ENCODE measurements around the gene HDAC4.

HDAC4 gene

DNA sequence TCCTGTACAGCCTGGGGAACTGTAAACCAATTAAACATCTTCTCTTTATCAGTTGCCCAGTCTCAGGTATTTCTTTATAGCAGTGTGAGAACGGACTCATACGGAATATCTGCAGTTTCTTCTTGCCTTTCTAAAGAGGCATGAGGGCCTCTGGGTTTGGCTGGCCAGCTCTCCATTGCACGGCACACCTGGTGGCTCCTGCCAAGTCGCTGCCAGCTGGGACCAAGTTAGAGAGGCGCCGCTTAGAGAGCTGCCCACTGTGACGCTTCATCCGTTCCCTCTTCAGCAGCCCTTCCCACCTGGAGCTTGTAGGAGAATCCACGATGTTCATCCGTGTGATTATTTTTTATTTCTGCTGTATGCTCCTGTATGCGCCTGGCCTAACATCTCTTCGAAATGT is 357.5 kb downstream of the HDAC4 start:
- Histone ChIP-seq H3K9me2 (ENCODE audit: low read depth, low read length) (no peaks in the 10 kb centered on the region), H3K4me1 (ENCODE audit: insufficient read depth, low read length, severe bottlenecking) (no peaks in the 10 kb centered on the region)

DNA sequence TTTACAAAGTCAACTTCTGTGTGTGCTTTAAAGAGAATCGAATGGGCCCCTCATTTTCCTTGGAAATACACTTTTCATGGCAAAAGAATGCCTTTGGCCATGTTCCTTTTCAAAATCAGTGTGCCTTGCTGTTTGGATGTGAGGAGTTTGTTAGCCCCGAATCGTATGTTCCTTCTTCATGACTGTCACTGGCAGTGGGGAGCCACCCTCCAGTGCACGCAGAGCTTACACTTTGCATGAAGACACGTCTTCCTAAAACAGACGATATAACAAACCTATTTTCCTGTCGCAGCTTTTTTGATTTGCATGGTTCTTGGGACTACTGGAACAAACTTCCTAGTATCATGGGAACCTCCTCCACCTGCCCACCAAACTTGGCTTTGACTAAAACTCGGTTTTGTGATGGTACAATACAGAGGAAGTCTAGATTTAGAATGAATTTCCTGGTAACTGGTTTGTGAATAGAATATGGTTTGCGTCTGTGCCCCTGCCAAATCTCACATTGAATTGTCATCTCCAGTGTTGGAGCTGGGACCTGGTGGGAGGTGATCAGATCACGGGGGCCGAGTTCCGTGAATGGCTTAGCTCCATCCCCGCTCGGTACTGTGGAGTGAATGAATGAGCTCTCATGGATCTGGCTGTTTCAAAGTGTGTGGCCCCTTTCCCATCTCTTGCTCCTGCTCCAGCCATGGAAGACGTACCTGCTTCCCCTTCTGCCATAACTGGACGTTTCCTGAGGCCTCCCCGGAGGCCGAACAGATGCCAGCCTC is 358.1 kb downstream of the HDAC4 start:
- Histone ChIP-seq H4K20me1 (ENCODE audit: insufficient read depth, low read length) (no peaks in the 10 kb centered on the region), H3K36me3 (ENCODE audit: insufficient read depth, low read length) (no peaks in the 10 kb centered on the region), H3K9me2 (ENCODE audit: low read depth, low read length) (no peaks in the 10 kb centered on the region), H3K27me3 (ENCODE audit: insufficient read depth, low read length) (no peaks in the 10 kb centered on the region; the same call in 1 of the 2 replicates), H3F3A (ENCODE audit: insufficient read depth, low read length) (no peaks in the 10 kb centered on the region), H3K9me3 (ENCODE audit: low read length) (no peaks in the 10 kb centered on the region), H3K4me2 (ENCODE audit: low read length) (no peak overlapping the region), H2AFZ (ENCODE audit: low read length) (no peak overlapping the region), H3K27ac (ENCODE audit: low read depth, low read length, poor library complexity, severe bottlenecking) (no peak overlapping the region), H3K9ac (ENCODE audit: low read length) (no peak overlapping the region), H3K4me1 (ENCODE audit: insufficient read depth, low read length, severe bottlenecking) (no peaks in the 10 kb centered on the region), H3K79me2 (ENCODE audit: insufficient read depth, low read length) (no peaks in the 10 kb centered on the region), H3K4me3 (ENCODE audit: low read depth, low read length, poor library complexity, severe bottlenecking) (no peak overlapping the region)
- TF ChIP-seq, protein P1, sequence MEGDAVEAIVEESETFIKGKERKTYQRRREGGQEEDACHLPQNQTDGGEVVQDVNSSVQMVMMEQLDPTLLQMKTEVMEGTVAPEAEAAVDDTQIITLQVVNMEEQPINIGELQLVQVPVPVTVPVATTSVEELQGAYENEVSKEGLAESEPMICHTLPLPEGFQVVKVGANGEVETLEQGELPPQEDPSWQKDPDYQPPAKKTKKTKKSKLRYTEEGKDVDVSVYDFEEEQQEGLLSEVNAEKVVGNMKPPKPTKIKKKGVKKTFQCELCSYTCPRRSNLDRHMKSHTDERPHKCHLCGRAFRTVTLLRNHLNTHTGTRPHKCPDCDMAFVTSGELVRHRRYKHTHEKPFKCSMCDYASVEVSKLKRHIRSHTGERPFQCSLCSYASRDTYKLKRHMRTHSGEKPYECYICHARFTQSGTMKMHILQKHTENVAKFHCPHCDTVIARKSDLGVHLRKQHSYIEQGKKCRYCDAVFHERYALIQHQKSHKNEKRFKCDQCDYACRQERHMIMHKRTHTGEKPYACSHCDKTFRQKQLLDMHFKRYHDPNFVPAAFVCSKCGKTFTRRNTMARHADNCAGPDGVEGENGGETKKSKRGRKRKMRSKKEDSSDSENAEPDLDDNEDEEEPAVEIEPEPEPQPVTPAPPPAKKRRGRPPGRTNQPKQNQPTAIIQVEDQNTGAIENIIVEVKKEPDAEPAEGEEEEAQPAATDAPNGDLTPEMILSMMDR (IDR thresholded peaks at IDR 0.05; ENCODE audit: low read length): no peak
- no peak for TF ChIP-seq EZH2 (IDR thresholded peaks at IDR 0.05; ENCODE audit: borderline replicate concordance, low read length)

More for the DNA sequence above, 357.5 kb downstream of the HDAC4 start:
- Histone ChIP-seq H3K27me3 (ENCODE audit: insufficient read depth, low read length) (no peaks in the 10 kb centered on the region; the same call in 1 of the 2 replicates), H3K4me2 (ENCODE audit: low read length) (no peak overlapping the region), H3K36me3 (ENCODE audit: insufficient read depth, low read length) (no peaks in the 10 kb centered on the region), H3K9me3 (ENCODE audit: low read length) (no peaks in the 10 kb centered on the region), H3K9ac (ENCODE audit: low read length) (no peak overlapping the region), H4K20me1 (ENCODE audit: insufficient read depth, low read length) (no peaks in the 10 kb centered on the region), H2AFZ (ENCODE audit: low read length) (no peak overlapping the region), H3K4me3 (ENCODE audit: low read depth, low read length, poor library complexity, severe bottlenecking) (no peak overlapping the region), H3K27ac (ENCODE audit: low read depth, low read length, poor library complexity, severe bottlenecking) (no peak overlapping the region), H3F3A (ENCODE audit: insufficient read depth, low read length) (no peaks in the 10 kb centered on the region), H3K79me2 (ENCODE audit: insufficient read depth, low read length) (no peaks in the 10 kb centered on the region)
- TF ChIP-seq, protein P1 (IDR thresholded peaks at IDR 0.05; ENCODE audit: low read length): no peak
- no peak for TF ChIP-seq EZH2 (IDR thresholded peaks at IDR 0.05; ENCODE audit: borderline replicate concordance, low read length)

DNA sequence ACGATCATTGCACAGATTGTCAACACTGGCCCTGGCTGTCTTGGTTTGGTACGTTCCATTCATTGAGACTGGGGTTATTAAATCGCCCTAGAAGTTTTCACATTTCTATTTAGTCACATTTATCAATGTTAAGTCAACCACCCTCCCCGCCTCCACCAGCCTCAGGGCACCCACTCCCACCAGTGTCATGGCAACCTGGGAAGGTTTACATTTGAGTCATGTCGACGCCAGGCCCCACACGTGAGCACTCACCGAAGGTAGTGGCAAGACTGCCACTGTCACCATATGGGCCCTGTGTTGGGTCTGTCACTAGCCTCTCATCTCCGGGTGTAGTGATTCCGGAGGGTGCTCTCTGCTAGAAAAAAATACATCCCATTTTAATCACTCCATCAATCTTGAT is 358.8 kb downstream of the HDAC4 start:
- no peaks in the 10 kb centered on the region for H3K9me2 ChIP-seq (ENCODE audit: low read depth, low read length)
- no peaks in the 10 kb centered on the region; the same call in 1 of the 2 replicates for H3K27me3 ChIP-seq (ENCODE audit: insufficient read depth, low read length)
- no peaks in the 10 kb centered on the region for H3F3A ChIP-seq (ENCODE audit: insufficient read depth, low read length)
- H3K4me2 ChIP-seq (ENCODE audit: low read length): no peak overlapping the region
- no peak overlapping the region for H2AFZ ChIP-seq (ENCODE audit: low read length)
- no peak overlapping the region for H3K9ac ChIP-seq (ENCODE audit: low read length)
- H3K27ac ChIP-seq (ENCODE audit: low read depth, low read length, poor library complexity, severe bottlenecking): no peak overlapping the region
- no peaks in the 10 kb centered on the region for H3K9me3 ChIP-seq (ENCODE audit: low read length)
- H3K79me2 ChIP-seq (ENCODE audit: insufficient read depth, low read length): no peaks in the 10 kb centered on the region
- H4K20me1 ChIP-seq (ENCODE audit: insufficient read depth, low read length): no peaks in the 10 kb centered on the region
- no peak for TF ChIP-seq EZH2 (IDR thresholded peaks at IDR 0.05; ENCODE audit: borderline replicate concordance, low read length)
- TF ChIP-seq, protein P1 (IDR thresholded peaks at IDR 0.05; ENCODE audit: low read length): no peak
- H3K36me3 ChIP-seq (ENCODE audit: insufficient read depth, low read length): no peaks in the 10 kb centered on the region
- H3K4me3 ChIP-seq (ENCODE audit: low read depth, low read length, poor library complexity, severe bottlenecking): no peak overlapping the region
- H3K4me1 ChIP-seq (ENCODE audit: insufficient read depth, low read length, severe bottlenecking): no peaks in the 10 kb centered on the region
